ENCODE measurements around the gene RRAS.

RRAS gene

DNA sequence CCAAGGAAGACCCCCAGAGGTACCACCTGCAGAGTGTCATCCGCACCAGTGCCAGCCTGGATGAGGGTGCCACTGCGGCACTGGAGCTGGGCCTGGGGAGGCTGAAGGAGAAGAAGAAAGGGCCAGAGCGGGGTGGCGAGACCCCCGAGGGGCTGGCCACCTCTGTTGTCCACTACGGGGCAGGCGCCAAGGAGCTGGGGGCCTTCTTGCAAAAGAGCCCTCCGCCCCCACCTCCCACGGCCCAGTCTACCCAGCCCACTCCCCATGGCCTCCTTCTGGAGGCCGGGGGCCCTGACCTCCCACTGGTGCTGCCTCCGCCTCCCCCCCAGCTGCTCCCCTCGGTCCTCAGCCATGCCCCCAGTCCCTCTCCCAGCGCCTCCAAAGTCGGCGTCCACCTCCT lies 43.5 kb downstream of the RRAS start:
- DNase-seq (ENCODE audit: low spot score) = no peak
- in situ Hi-C loops (cut with MboI; ENCODE audit: low pct_unique_long_range_greater_than_20kb, low sequenced_read_pairs, unreplicated experiment) = no loop called here
- TF ChIP-seq, protein P1, sequence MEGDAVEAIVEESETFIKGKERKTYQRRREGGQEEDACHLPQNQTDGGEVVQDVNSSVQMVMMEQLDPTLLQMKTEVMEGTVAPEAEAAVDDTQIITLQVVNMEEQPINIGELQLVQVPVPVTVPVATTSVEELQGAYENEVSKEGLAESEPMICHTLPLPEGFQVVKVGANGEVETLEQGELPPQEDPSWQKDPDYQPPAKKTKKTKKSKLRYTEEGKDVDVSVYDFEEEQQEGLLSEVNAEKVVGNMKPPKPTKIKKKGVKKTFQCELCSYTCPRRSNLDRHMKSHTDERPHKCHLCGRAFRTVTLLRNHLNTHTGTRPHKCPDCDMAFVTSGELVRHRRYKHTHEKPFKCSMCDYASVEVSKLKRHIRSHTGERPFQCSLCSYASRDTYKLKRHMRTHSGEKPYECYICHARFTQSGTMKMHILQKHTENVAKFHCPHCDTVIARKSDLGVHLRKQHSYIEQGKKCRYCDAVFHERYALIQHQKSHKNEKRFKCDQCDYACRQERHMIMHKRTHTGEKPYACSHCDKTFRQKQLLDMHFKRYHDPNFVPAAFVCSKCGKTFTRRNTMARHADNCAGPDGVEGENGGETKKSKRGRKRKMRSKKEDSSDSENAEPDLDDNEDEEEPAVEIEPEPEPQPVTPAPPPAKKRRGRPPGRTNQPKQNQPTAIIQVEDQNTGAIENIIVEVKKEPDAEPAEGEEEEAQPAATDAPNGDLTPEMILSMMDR (IDR thresholded peaks at IDR 0.05; ENCODE audit: extremely low read depth, insufficient read depth, missing control alignments) = no peak

DNA sequence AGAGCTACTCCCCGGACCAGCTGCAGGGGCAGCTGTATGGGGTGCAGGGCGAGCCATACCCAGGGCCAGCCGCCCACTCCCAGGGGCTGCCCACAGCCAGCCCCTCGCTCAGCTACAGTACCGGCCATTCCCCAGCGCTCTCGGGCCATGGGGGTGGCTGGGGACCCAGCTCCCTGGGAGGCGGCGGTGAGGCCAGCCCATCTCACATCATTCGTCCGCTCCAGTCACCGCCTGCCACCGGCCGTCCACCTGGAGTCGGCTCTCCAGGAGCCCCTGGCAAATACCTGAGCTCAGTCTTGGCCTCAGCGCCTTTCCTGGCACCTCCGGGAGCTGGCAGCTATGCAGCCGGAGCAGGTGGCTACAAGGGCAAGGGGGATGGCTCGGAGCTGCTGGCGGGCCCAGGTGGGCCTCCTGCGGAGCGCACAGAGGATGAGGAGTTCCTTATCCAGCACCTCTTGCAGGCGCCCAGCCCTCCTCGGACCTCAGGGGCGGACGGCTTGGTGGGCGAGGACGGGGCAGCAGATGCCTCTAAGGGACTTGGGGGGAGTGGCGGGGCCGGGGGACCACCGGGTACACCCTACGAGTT lies 44.0 kb downstream of the RRAS start:
- in situ Hi-C loops (cut with MboI; ENCODE audit: low pct_unique_long_range_greater_than_20kb, low sequenced_read_pairs, unreplicated experiment) = no loop called here
- DNase-seq (ENCODE audit: low spot score) = no peak
- TF ChIP-seq, protein P1 (IDR thresholded peaks at IDR 0.05; ENCODE audit: extremely low read depth, insufficient read depth, missing control alignments) = no peak

DNA sequence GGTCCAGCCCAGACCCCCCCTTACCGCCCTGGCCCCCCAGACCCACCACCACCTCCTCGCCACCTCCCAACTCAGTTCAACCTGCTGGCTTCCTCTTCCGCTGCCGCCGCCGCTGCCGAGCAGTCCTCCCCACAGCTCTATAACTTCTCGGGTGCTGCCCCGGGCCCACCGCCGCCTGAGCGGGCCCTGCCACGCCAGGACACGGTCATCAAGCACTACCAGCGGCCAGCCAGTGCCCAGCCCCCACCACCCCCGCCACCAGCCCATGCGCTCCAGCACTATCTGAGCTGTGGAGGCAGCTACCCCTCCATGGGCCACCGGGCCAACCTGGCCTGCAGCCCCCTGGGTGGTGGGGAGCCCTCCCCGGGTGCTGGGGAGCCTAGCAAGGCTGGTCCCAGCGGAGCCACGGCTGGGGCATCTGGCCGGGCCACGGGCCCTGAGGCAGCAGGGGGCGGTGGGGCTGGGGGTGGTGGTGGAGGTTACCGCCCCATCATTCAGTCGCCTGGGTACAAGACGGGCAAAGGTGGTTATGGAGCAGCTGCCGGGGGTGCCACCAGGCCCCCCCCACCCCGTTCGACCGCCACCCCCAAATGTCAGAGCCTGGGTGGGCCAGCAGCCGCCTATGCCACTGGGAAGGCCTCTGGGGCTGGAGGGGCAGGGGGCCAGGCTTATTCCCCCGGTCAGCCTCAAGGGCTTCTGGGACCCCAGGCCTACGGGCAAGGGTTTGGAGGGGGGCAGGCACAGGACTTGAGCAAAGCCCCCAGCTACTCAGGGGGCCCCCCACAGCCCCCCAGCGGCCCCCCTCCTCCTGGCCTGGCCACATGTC lies 44.7 kb downstream of the RRAS start:
- TF ChIP-seq, protein P1 (IDR thresholded peaks at IDR 0.05; ENCODE audit: extremely low read depth, insufficient read depth, missing control alignments) = no peak
- DNase-seq (ENCODE audit: low spot score) = no peak
- in situ Hi-C loops (cut with MboI; ENCODE audit: low pct_unique_long_range_greater_than_20kb, low sequenced_read_pairs, unreplicated experiment) = no loop called here

DNA sequence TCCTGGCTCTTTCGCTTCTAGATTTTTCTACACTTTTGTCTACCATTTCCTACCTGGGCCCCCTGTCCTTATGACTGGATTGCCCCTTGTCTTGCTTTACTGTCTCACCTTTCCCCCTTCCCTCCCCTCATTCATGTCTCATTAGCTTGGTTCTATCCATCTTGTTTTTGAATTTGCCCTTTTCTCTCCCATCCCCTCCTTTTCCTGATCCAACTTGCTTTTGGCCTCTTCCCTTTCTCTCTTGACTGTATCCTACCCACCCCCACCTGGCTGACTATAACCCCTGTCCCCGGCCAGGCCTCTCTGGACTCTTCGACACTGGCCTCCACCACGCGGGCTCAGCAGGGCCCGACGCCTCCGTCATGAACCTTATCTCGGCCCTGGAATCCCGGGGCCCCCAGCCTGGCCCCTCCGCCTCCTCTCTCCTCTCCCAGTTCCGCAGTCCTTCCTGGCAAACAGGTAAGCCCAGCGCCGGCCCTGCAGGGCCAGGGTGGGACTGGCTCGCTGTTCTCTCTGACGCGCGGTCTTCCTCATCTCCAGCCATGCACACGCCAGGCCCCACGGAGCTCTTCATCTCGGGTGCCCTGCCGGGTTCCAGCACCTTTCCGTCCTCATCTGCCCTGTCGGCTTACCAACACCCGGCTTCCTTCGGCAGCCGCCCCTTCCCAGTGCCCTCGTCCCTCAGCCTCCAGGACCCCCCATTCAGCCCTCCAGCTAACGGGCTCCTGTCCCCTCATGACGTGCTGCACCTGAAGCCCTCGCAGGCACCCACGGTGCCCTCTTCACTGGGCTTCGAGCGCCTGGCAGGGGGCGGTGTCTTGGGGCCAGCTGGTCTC lies 45.6 kb downstream of the RRAS start:
- no peak for DNase-seq (ENCODE audit: low spot score)
- TF ChIP-seq, protein P1 (IDR thresholded peaks at IDR 0.05; ENCODE audit: extremely low read depth, insufficient read depth, missing control alignments) = no peak
- in situ Hi-C loops (cut with MboI; ENCODE audit: low pct_unique_long_range_greater_than_20kb, low sequenced_read_pairs, unreplicated experiment) = no loop called here

DNA sequence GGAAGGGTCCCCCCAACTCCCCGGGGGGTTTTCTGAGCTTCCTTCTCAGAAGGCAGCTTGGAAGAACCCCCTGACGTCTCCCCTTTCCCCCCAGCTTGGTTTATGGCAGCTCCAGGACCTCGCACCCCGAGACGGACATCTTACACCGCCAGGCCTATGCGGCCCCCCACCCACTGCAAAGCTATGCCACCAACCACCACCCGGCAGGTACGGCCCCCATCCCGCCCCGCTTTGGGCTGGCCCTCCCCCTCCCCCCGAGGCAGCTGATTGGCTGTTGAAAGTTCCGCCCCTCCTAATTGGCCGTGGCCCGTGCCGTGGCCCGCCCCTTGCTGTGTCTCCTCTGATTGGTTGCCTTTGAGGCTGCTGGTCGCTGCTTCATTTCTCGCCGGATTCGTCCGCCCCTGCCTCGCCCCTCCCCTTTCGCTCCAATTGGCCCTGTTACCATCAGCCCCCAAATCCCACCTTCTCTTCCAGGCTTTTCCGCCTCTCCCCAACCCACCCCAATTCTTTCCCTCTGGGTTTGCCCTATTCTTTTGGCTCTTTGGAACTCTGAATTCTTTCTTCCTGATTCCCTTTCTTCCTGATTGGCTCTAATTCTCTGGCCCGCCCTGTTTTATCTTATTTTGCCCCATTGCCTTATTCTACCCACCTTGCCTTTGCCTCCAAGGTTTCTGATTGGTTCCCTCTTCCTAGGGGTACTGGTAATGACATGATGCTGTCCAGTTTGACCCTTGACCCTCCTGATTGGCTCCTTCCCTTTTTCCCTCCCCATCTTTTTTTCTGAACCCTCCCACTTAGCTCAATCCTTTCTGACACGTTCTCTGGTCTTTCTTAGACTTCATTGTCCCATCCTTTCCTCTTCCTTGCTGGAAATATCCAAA lies 46.5 kb downstream of the RRAS start:
- DNase-seq (ENCODE audit: low spot score) = peak; percentile 100
- in situ Hi-C loops (cut with MboI; ENCODE audit: low pct_unique_long_range_greater_than_20kb, low sequenced_read_pairs, unreplicated experiment) = no loop called here
- TF ChIP-seq, protein P1 (IDR thresholded peaks at IDR 0.05; ENCODE audit: extremely low read depth, insufficient read depth, missing control alignments) = no peak
